Aorta (tissue), 5 donors: ENCODE results near the gene AMMECR1. TPM values are rescaled to one million over a fixed set of nuclear protein-coding genes. Genes with fewer than 3 reads are reported as not detected.

ENCODE experiments used
- ATAC-seq: fragments of 200-7000 bp; cut with Tn5 transposase; one replicate; pipeline ENCODE4 v1.9.1; 2022; ENCODE audit warnings: moderate library complexity; ENCODE audit not compliant: low FRiP score
- DNase-seq, 2 donors: peaks; one replicate each; pipeline ENCODE4 v3.0.0-alpha.2; 2020
- H3K27ac ChIP-seq, 2 donors: one replicate each; pipeline ENCODE4 v1.5.1; 2013; ENCODE audit warnings: low read length in 2 of 2, mild to moderate bottlenecking in 2 of 2, moderate library complexity in 2 of 2, control low read depth in 1 of 2, inconsistent platforms in 1 of 2, low read depth in 1 of 2
- H3K27me3 ChIP-seq, 2 donors: one replicate each; pipeline ENCODE4 v1.6.1; 2013; ENCODE audit warnings: control low read depth in 1 of 2, low read length in 1 of 2, mild to moderate bottlenecking in 1 of 2, moderate library complexity in 1 of 2; ENCODE audit not compliant: insufficient read depth in 2 of 2, control insufficient read depth in 1 of 2
- H3K36me3 ChIP-seq, 2 donors: one replicate each; pipeline ENCODE4 v1.6.1; 2013; ENCODE audit warnings: control low read depth in 1 of 2, low read length in 1 of 2, mild to moderate bottlenecking in 1 of 2; ENCODE audit not compliant: insufficient read depth in 2 of 2, control insufficient read depth in 1 of 2
- H3K4me1 ChIP-seq, 2 donors: one replicate each; pipeline ENCODE4 v1.6.1; 2013; ENCODE audit warnings: low read length in 2 of 2, control low read depth in 1 of 2, mild to moderate bottlenecking in 1 of 2, moderate library complexity in 1 of 2; ENCODE audit not compliant: insufficient read depth in 2 of 2, control insufficient read depth in 1 of 2
- H3K4me3 ChIP-seq, 2 donors: one replicate each; pipeline ENCODE4 v1.5.1; 2013; ENCODE audit warnings: low read length in 2 of 2, control low read depth in 1 of 2, mild to moderate bottlenecking in 1 of 2
- H3K9me3 ChIP-seq: one replicate; pipeline ENCODE4 v1.6.1; 2013; ENCODE audit warnings: mild to moderate bottlenecking, low read length; ENCODE audit not compliant: control insufficient read depth
- WGBS, 2 donors: extraction: QIAGEN DNeasy Blood & Tissue Kit; methylation state at CpG; one replicate each; pipeline ENCODE4 v1.1.7; 2013; 5-methylcytosine and 5-hydroxymethylcytosine counted together
- intact Hi-C, 2 donors: fragments of 100-400 bp; cut with DNase I; formaldehyde crosslinking; loops; one replicate each; pipeline versions ENCODE4 v1.14.2 to v1.15.0; 2022
- polyA plus RNA-seq, 2 donors: library from polyadenylated mRNA; stranded (reverse); fragments of 200-250 nt; gene quantifications; one replicate each; pipeline ENCODE4 v1.2.3, GENCODE V29; 2013
- total RNA-seq, 2 donors: library from RNA; stranded (reverse); fragmentation: NEBNext Ultra II Directional; extraction: Animal tissue kit (Norgen Biotek cat#: 25700); gene quantifications; one replicate each; pipeline ENCODE4 v1.2.1, GENCODE V29; 2021
- donor health status: healthy with polysubstance abuse.
- donor health status: Bipolar disorder and iron deficiency.
- donor health status: DM: no; HTN: no; CAD: no.
- donor health status: DM: no; HTN: no; CAD: no.
- donor health status: DM: yes; HTN: yes; CAD: no.

The AMMECR1 gene
- total and polyA plus RNA-seq, 4 donors: 0.92 to 4.0 (median 2.3) TPM

- Histone ChIP-seq H3K27ac (no peak overlapping the region), H3K4me1 (no peaks in the 10 kb centered on the region), H3K27me3 (no peaks in the 10 kb centered on the region), H3K4me3 (no peak overlapping the region), H3K9me3 (no peaks in the 10 kb centered on the region), H3K36me3 (no peaks in the 10 kb centered on the region)
- intact Hi-C loops: no loop called here
- ATAC-seq (no peak), DNase-seq (no peak)
- 67 to 84% methylated on average over 2 of the region's 2 CpGs for WGBS, 2 donors
Measured at GRCh38 chrX:110281377-110281776, 36.5 kb downstream of the AMMECR1 start.

- Histone ChIP-seq H3K27me3 (no peaks in the 10 kb centered on the region), H3K27ac (no peak overlapping the region), H3K36me3 (no peaks in the 10 kb centered on the region), H3K4me1 (no peaks in the 10 kb centered on the region), H3K9me3 (no peaks in the 10 kb centered on the region), H3K4me3 (no peak overlapping the region)
- no peak for DNase-seq
- intact Hi-C loops: no loop called here
- no peak for ATAC-seq
Measured at GRCh38 chrX:110280954-110281353, 36.9 kb downstream of the AMMECR1 start.

GRCh38 chrX:110277609-110278008 lies 40.3 kb downstream of the AMMECR1 start:
- H3K4me1 ChIP-seq: no peaks in the 10 kb centered on the region
- 96% methylated on average over 1 of the region's 1 CpG for WGBS, 2 donors
- no peak overlapping the region for H3K4me3 ChIP-seq
- no peaks in the 10 kb centered on the region for H3K27me3 ChIP-seq
- H3K36me3 ChIP-seq: no peaks in the 10 kb centered on the region
- no peak overlapping the region for H3K27ac ChIP-seq
- intact Hi-C loops: no loop called here
- H3K9me3 ChIP-seq: no peaks in the 10 kb centered on the region
- DNase-seq (no peak), ATAC-seq (no peak)

GRCh38 chrX:110276778-110277177 lies 41.1 kb downstream of the AMMECR1 start:
- Histone ChIP-seq H3K27me3 (no peaks in the 10 kb centered on the region), H3K9me3 (no peaks in the 10 kb centered on the region), H3K4me1 (no peaks in the 10 kb centered on the region), H3K4me3 (no peak overlapping the region), H3K27ac (no peak overlapping the region), H3K36me3 (no peaks in the 10 kb centered on the region)
- ATAC-seq (no peak), DNase-seq (no peak)
- 65 to 87% methylated on average over 2 of the region's 2 CpGs for WGBS, 2 donors
- intact Hi-C loops: no loop called here

GRCh38 chrX:110268886-110269285 lies 49.0 kb downstream of the AMMECR1 start:
- Histone ChIP-seq H3K9me3 (no peaks in the 10 kb centered on the region), H3K36me3 (no peaks in the 10 kb centered on the region), H3K4me3 (no peak overlapping the region), H3K27me3 (no peaks in the 10 kb centered on the region), H3K27ac (no peak overlapping the region), H3K4me1 (no peaks in the 10 kb centered on the region)
- intact Hi-C loops: no loop called here
- DNase-seq (no peak), ATAC-seq (no peak)
- 81 to 88% methylated on average over 1 of the region's 1 CpG for WGBS, 2 donors

- Histone ChIP-seq H3K27me3 (no peaks in the 10 kb centered on the region), H3K9me3 (no peaks in the 10 kb centered on the region), H3K27ac (no peak overlapping the region), H3K4me3 (no peak overlapping the region), H3K4me1 (no peaks in the 10 kb centered on the region), H3K36me3 (no peaks in the 10 kb centered on the region)
- intact Hi-C loops: no loop called here
- DNase-seq (no peak), ATAC-seq (no peak)
- WGBS, 2 donors: 28 to 36% methylated on average over 6 of the region's 6 CpGs
Measured at GRCh38 chrX:110268395-110268794, 49.5 kb downstream of the AMMECR1 start.

- ATAC-seq (no peak), DNase-seq (no peak)
- Histone ChIP-seq H3K9me3 (no peaks in the 10 kb centered on the region), H3K4me1 (no peaks in the 10 kb centered on the region), H3K27me3 (no peaks in the 10 kb centered on the region), H3K27ac (no peak overlapping the region), H3K36me3 (no peaks in the 10 kb centered on the region), H3K4me3 (no peak overlapping the region)
- intact Hi-C loops: no loop called here
- whole genome bisulfite sequencing, 2 donors: 69 to 93% methylated on average over 2 of the region's 2 CpGs
Measured at GRCh38 chrX:110267874-110268273, 50.0 kb downstream of the AMMECR1 start.

GRCh38 chrX:110265661-110266060 lies 52.2 kb downstream of the AMMECR1 start:
- intact Hi-C loops: no loop called here
- Histone ChIP-seq H3K4me3 (no peak overlapping the region), H3K9me3 (no peaks in the 10 kb centered on the region), H3K4me1 (no peaks in the 10 kb centered on the region), H3K27ac (no peak overlapping the region), H3K36me3 (no peaks in the 10 kb centered on the region), H3K27me3 (no peaks in the 10 kb centered on the region)
- no peak for ATAC-seq
- no peak for DNase-seq

GRCh38 chrX:110259117-110259516 lies 58.8 kb downstream of the AMMECR1 start:
- Histone ChIP-seq H3K4me1 (no peaks in the 10 kb centered on the region), H3K9me3 (no peaks in the 10 kb centered on the region), H3K27me3 (no peaks in the 10 kb centered on the region), H3K36me3 (no peaks in the 10 kb centered on the region), H3K4me3 (no peak overlapping the region), H3K27ac (no peak overlapping the region)
- DNase-seq (no peak), ATAC-seq (no peak)
- 74 to 85% methylated on average over 1 of the region's 1 CpG for WGBS, 2 donors
- intact Hi-C loops: no loop called here
